DMS 273 (cell line): ENCODE results near the gene USH1G.
"Not testable (repeated sequence)": the region's sequence is repeated elsewhere in the genome, so short reads cannot be mapped to it uniquely, and the experiment has no call there.

Experiments
- DNase-seq: peaks from one replicate; lab custom pipeline; 2025; ENCODE audit not compliant: unreplicated experiment; lab: John Stamatoyannopoulos, UW

Gene USH1G

GRCh38 chr17:74935585-74936469 is 12.8 kb upstream of the USH1G start, which contains the start of gene OTOP3:
TSS of gene OTOP3 (plus strand) at chr17:74935898. CDS start at chr17:74935922, 24 bp downstream.
- DNase-seq: peak; percentile 44

- DNase-seq: no peak
Observed at GRCh38 chr17:74935048-74935447, 12.0 kb upstream of the USH1G start.

- DNase-seq: no peak
Observed at GRCh38 chr17:74930535-74931036, 7.5 kb upstream of the USH1G start.

GRCh38 chr17:74928786-74929185 is 5.7 kb upstream of the USH1G start:
- no peak for DNase-seq

GRCh38 chr17:74925242-74925641 is 2.2 kb upstream of the USH1G start:
- DNase-seq: no peak

GRCh38 chr17:74924250-74924948 is 1.3 kb upstream of the USH1G start, which contains the start of gene OTOP2:
TSS of gene OTOP2 (plus strand) at chr17:74924273. CDS start at chr17:74924633, 360 bp downstream.
- DNase-seq: no peak

GRCh38 chr17:74923538-74924249 is 639 bp upstream of the USH1G start:
- DNase-seq: peak; percentile 79

GRCh38 chr17:74922172-74922571 is 883 bp downstream of the USH1G start:
- no peak for DNase-seq

GRCh38 chr17:74921769-74922168 is 1.3 kb downstream of the USH1G start:
- no peak for DNase-seq

- peak; percentile 62 for DNase-seq
Observed at GRCh38 chr17:74921026-74921681, 1.9 kb downstream of the USH1G start.

- peak; percentile 56 for DNase-seq
Observed at GRCh38 chr17:74920642-74921025, 2.4 kb downstream of the USH1G start.

GRCh38 chr17:74920306-74920620 is 2.8 kb downstream of the USH1G start:
- DNase-seq: no peak

GRCh38 chr17:74919440-74920305 is 3.4 kb downstream of the USH1G start:
- DNase-seq: no peak

- DNase-seq: no peak
Observed at GRCh38 chr17:74918906-74919305, 4.1 kb downstream of the USH1G start.

GRCh38 chr17:74917430-74917829 is 5.6 kb downstream of the USH1G start:
- no peak for DNase-seq

- DNase-seq: no peak
Observed at GRCh38 chr17:74916851-74917199, 6.2 kb downstream of the USH1G start.

GRCh38 chr17:74916136-74916850 is 6.8 kb downstream of the USH1G start:
- no peak for DNase-seq

- not testable (repeated sequence) for DNase-seq
Observed at GRCh38 chr17:74911423-74911822, 11.6 kb downstream of the USH1G start.

- not testable (repeated sequence) for DNase-seq
Observed at GRCh38 chr17:74909097-74909496, 14.0 kb downstream of the USH1G start.
